GM19193 (cell line): Measurements from ENCODE around the gene MBTPS2.

ENCODE experiments used
- POLR2A ChIP-seq: IDR thresholded peaks from 4 replicates; pipeline ENCODE4 v1.6.1; 2011; ENCODE audit not compliant: insufficient read depth, insufficient read length; ENCODE audit errors: extremely low read depth

Gene MBTPS2

GRCh38 chrX:21839334-21840192 is at the start of gene MBTPS2:
MBTPS2 (plus strand) TSS chrX:21839617; CDS start chrX:21839735, 118 bp downstream.
- peak; percentile 75 for TF ChIP-seq POLR2A

- no peak for TF ChIP-seq POLR2A
These were observed 40.7 kb upstream of the MBTPS2 start for GRCh38 chrX:21798677-21799219.

DNA sequence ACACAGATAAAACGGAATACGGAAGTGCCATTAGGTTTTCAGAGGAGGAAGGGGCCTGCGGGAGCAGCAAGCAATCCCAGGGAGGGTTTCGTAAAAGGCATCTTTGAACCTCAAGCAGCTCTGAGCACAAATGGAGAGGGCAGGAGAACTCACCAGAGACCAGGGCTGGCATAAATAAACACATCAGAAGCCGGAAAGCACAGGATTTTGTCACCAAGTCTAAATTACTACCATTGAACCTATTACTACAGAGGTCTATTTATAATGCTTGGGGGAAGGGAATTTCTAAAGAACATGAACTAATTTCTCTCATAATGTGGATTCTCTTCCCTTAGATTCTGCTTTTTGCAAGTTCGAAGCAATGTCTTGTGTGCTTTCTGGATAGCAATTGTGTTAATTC is 39.6 kb upstream of the MBTPS2 start:
- TF ChIP-seq POLR2A, result no peak

- TF ChIP-seq POLR2A, result no peak
These were observed 39.1 kb upstream of the MBTPS2 start for GRCh38 chrX:21800344-21800770.

- TF ChIP-seq POLR2A, result no peak
These were observed 37.3 kb upstream of the MBTPS2 start for GRCh38 chrX:21802054-21802670.

DNA sequence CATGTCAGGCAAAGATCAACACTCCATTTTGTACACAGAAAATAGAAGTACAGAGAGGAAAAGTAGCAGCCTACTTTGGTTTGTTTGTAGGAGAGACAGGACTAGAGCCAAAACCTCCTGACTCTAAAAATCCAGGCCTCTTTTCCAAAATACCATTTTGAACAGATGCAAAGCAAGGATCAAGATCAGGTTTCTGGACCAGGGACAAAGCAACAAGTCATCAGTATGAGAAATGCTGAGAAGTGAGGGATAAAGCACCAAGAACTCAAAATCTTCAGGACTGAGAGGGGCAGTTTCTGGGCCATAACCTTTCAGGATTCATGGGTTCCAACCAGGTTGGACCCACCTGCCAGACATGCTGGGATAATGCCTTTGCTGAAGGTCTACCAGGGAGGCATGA is 36.6 kb upstream of the MBTPS2 start:
- no peak for TF ChIP-seq POLR2A

GRCh38 chrX:21806691-21807090 is 32.7 kb upstream of the MBTPS2 start:
- no peak for TF ChIP-seq POLR2A

- no peak for TF ChIP-seq POLR2A
These were observed 27.6 kb upstream of the MBTPS2 start for GRCh38 chrX:21811832-21812231.

GRCh38 chrX:21812628-21813027 is 26.8 kb upstream of the MBTPS2 start:
- TF ChIP-seq POLR2A, result no peak

DNA sequence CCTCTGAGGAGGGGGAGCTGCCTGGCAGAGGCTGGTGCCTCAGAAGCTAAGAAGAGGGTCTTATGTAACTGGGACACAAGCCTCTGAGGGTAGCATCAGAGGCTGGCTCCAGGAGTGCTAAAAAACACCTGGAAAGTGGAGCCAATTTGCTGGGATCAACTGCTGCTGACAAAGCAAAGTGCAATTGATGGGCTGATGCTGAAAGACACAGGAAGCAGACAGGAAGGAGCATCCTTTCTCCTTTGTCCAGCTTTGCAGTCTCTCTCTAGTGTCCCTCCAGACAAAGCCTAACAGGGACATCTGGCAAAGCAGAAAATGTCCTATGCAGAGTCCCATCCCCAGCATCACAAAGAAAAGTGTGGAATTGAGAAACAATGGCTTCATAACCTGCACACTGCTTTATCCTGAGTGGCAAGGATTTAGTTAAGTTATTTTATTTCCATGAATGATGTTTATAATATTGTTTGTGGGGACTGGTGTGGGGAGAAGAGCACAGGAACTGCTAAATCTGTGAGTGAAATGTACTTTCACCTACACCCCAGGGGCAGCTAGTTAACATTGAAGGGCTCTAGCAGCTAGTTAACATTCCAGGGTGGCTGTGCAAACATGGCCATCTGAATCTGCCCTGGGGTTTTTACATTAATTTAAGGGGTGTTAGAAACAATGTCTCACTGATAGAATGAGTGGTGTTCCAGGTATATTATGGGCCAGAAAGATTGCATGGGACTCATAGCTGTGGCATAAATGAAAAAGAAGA is 25.6 kb upstream of the MBTPS2 start:
- TF ChIP-seq POLR2A, result no peak

DNA sequence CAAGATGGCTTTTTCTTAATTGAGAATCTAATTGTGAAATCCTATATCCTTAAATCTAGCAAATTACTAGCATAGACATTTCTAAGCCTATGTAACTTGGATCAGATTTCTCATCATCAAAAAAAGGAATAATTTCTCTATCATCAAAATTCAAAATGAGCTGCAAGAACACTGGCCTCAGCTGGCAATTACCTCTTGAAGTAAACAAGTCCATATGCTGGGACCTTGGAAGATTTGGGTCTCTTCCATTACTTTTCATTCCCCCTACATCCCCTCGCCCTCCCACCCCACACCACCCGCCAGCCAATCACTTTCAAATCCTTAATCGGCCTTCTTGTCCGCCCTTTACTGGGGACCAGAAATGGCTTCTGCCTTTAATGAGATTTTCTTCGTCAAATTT is 23.3 kb upstream of the MBTPS2 start:
- no peak for TF ChIP-seq POLR2A

DNA sequence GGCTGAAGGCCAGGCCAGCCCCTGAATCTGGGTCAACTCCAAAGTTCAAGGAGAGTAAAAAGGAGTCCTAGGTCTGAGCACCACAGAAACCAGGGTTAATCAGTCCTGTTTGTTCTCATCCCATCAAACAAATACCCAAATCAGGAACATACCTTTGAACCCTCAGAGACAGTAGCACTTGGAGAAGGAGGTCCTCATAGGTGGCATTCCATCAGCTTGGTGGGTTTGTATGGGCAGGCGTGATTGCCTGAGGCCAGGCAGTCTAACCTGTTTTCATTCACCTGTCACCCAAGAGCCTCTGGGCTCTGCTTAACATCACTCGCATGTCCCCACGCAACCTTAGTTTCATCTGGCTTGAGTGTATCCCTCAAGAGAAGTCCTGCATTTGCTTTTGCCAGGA is 17.5 kb upstream of the MBTPS2 start:
- TF ChIP-seq POLR2A, result no peak

DNA sequence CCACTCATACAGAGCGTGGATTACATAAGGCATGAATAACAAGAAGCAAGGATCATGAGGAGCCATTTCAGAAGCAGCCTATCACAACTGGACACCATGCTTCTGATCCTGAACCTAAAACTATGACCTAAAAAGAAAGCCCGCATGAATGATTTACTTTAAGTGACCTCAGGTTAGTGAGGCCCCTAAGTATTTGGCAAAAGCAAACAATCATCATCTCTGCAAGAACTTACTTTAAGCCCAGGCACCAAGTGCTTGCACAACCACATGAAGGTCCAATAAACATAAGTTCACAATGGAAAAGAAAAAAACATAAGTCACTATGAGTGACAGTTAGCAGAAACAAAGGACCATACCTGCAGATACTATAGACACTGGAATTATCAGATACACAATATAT is 7.9 kb upstream of the MBTPS2 start:
- TF ChIP-seq POLR2A, result no peak

- no peak for TF ChIP-seq POLR2A
These were observed 2.4 kb upstream of the MBTPS2 start for GRCh38 chrX:21837056-21837455.

DNA sequence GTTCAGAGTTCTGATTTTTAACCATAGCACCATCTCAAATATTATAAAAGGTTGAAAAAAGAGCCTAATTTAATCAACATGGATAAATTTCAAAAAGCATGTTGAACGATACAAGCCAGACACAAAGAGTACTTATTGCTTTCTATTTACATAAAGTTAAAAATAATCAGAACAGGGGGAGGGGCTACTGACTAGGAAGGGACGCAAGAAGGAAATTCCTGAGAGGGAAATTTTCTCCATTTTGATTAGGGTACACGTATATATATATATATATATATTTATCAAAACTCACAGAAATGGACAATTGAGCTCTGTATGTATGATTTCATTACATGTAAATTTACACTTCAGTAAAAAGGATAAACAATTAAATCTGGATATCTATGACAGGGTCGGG is 482 bp upstream of the MBTPS2 start:
- no peak for TF ChIP-seq POLR2A
